Choroid plexus epithelial cell (primary cell): ENCODE measurements around the gene MFAP5.
A peak's percentile ranks its signal among the peaks of the same experiment; 100 is the strongest.

Experiments
- DNase-seq: peaks from one replicate; pipeline ENCODE4 v3.0.0-alpha.2; 2010; ENCODE audit warnings: low read depth
- H3K4me3 ChIP-seq: 2 replicates; pipeline ENCODE4 v1.5.1; 2011; ENCODE audit warnings: low read depth, mild to moderate bottlenecking, control low read depth, low read length, moderate library complexity
- CTCF ChIP-seq: conservative IDR thresholded peaks from 2 replicates; pipeline ENCODE4 v1.5.1; 2011; ENCODE audit warnings: low read depth, mild to moderate bottlenecking, control low read depth, inconsistent platforms, low read length, moderate library complexity

Gene MFAP5

GRCh38 chr12:8689681-8690080, 27.1 kb upstream of the MFAP5 start:
- no peak for DNase-seq
- H3K4me3 ChIP-seq: no peak overlapping the region
- TF ChIP-seq CTCF: no peak

GRCh38 chr12:8687846-8688601, 25.4 kb upstream of the MFAP5 start:
- peak; percentile 93 for DNase-seq
- no peak for TF ChIP-seq CTCF
- H3K4me3 ChIP-seq: peak overlapping the region; percentile 30

GRCh38 chr12:8685051-8685450, 22.4 kb upstream of the MFAP5 start:
- no peak for DNase-seq
- TF ChIP-seq CTCF: no peak
- no peak overlapping the region for H3K4me3 ChIP-seq

- TF ChIP-seq CTCF: no peak
- no peak overlapping the region for H3K4me3 ChIP-seq
- peak; percentile 75 for DNase-seq
These were observed 18.7 kb upstream of the MFAP5 start for GRCh38 chr12:8681129-8681884.

- peak; percentile 31 for TF ChIP-seq CTCF
- H3K4me3 ChIP-seq: no peak overlapping the region
- no peak for DNase-seq
These were observed 17.9 kb upstream of the MFAP5 start for GRCh38 chr12:8680533-8680932.

- peak; percentile 40 for DNase-seq
- no peak for TF ChIP-seq CTCF
- H3K4me3 ChIP-seq: no peak overlapping the region
These were observed 16.1 kb upstream of the MFAP5 start for GRCh38 chr12:8678661-8679111.
